UCSD-AML1 (cell line): ENCODE results near the gene KYAT1.
"Not testable (repeated sequence)": the region's sequence is repeated elsewhere in the genome, so short reads cannot be mapped to it uniquely, and the experiment has no call there.

ENCODE experiments used
- DNase-seq: peaks from one replicate; lab custom pipeline; 2025; ENCODE audit not compliant: unreplicated experiment; lab: John Stamatoyannopoulos, UW

Gene KYAT1

DNA sequence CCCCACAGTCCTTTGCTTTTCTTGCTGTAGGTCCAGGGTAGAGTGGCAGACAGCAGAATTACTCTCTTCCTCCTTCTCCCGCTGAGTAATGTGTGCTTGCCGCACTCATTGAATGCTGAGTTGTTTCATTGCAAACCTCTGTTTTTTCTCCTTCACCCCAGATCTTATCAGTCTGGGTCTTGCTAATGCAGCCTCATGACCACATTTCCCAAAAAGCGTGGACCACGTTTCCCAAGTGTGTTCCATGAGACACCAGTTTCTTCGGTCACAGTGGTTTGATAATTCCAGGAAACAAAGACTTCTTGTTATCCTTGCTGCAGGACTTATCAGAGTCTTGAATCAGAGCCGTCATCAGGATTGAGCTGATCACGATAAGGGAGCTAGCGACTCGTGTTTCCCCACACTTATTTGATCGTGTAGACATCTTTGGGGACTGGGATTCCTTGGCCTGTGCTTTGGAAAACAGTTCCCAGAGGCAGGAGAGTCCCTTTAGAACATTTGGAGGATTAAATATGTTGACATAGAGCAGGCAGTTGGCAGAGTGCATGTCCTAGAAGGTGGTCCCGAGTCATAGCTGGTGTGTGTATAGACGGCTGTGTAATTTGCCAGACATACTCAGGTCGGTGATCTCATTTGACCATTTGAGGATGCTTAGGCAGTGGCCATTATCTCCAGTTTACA lies 4.6 kb upstream of the KYAT1 start:
- peak; percentile 18 for DNase-seq

DNA sequence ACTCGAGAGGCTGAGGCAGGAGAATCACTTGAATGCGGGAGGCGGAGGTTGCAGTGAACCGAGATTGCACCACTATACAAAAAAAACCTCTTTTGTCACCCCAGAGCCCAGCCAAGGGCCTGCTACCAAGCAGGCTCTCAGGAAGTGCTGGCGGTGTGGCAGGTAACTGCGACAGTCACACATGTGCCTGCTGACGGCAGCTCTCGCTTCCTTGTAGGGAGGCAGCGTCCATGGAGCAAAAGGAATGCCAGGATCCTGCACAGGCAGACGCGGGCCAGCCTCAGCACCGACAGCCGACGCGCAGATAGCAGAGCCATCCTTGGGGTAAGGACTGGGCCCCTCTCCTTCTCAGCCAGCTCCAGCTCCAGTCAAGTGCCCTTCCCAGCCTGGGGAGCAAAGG lies 4.0 kb upstream of the KYAT1 start:
- DNase-seq: no peak

DNA sequence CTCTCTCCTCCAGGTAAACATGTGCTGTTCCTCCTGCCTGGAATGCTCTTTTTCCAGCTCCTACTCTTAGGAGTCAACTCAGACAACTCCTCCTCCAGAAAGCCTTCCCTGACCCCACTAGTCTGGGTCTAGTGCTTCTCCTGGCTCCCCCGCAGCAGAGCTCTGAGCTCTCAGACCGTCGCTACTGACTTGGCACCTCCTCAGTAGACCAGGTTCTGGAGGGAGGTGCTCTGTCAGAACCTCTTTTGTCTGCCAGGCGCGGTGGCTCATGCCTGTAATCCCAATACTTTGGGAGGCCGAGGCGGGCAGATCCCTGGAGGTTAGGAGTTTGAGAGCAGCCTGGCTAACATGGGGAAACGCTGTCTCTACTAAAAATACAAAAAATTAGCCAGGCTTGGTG lies 3.6 kb upstream of the KYAT1 start:
- no peak for DNase-seq

DNA sequence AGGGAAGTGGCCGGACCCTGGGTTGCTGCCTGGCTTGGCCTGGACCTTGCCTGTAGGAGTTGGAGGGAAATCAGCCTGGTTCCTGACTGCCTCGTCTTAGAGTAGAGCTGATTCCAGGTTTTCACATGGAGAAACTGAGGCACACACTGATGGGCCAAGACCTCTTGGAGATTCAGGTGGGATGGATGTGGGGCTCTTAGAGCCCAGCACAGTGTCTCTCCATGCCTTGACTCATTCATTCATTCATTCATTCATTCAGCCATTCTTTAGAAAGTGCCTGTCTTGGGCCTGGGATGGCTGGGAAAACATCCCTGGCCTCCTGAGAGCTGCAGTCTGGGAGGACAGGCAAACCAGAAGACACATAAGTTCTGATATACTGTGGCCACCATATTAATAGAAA lies 2.4 kb upstream of the KYAT1 start:
- DNase-seq: no peak

DNA sequence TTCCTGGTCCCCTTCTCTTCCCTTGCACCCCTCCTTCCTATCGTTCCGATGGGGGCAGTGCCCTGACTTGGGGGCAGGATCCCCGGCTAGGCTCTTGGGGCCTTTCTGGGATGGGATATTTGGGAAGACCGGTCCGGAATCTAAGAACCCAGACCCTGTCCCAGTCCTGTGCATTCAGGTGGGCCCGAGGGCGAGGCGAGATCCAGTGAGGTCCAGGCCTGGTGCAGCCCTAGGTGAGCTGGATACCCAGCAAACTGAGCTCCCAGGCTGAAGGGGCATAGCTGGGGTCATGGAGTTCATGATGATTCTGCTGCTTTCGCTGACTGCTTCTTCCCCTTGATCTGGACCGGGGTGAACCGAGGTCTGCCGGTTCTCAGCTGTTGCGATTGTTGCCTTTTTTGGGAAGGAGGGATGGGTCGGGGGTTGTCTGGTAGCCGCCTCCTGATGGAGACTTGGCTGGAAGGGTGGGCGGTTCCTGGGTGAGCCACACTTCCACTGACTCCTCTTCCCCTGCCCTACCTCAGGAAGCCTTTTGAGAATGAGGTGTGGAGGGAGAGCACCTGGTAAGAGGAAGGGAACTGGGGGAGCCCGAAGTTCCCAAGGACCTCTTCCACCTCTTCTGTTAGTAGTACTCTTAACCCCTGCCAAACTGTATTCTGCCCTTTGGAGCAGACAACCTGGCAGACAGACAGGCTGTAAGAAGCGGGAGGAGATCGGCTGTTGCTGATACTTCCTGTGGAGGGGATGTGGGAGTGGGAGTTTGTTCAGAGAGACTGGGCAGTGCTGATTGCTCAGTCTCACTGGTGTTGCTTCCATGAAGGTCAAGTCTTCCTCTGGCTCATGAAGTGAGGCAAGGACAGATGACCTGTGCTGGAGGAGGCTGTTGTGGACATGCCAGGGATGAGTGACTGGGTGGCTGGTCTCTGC lies 1.2 kb upstream of the KYAT1 start:
- peak; percentile 40 for DNase-seq

GRCh38 chr9:128877852-128878251 lies 3.9 kb downstream of the KYAT1 start:
- peak; percentile 20 for DNase-seq

- DNase-seq: not testable (repeated sequence)
These were observed 10.8 kb downstream of the KYAT1 start for GRCh38 chr9:128870941-128871265.

- no peak for DNase-seq
These were observed 11.4 kb downstream of the KYAT1 start for GRCh38 chr9:128870128-128870940.

GRCh38 chr9:128863647-128864046 lies 18.1 kb downstream of the KYAT1 start:
- peak; percentile 80 for DNase-seq

DNA sequence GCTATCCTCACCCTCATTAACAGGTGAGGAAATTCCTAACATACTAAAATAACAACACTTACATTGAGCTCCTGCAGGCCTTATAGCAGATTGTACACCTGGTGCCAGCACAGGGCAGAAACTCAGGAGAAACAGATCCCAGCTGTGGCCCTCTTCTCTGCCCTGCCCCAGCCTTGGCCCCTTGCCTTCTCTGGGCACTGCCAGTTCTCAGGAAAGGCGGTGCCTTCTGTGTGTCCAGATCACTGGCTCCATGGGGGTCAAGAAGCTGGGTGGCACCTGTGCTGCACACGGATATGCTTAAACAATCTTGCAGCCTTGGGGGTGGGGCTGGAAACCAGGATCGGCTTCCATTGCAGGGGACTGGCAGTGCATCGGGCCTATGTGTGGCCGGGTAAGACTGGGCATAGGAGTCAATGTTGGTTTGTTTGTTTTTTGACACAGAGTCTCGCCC lies 19.3 kb downstream of the KYAT1 start:
- DNase-seq: no peak

- DNase-seq: no peak
These were observed 20.2 kb downstream of the KYAT1 start for GRCh38 chr9:128861501-128861900.

DNA sequence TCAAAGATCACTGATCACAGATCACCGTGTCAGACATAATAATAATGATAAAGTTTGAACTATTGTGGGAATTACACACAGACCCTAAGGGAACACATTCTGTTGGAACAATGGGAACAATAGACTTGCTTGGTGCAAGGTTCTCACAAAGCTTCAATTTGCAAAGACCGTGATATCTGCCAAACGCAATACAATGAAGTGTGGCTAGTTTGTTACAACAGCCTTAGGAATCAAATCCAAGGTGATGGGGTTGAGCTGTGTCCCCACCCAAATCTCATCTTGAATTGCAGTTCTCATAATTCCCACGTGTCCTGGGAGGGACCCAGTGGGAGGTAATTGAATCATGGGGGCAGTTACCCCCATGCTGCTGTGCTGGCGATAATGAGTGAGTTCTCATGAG lies 20.8 kb downstream of the KYAT1 start:
- no peak for DNase-seq

GRCh38 chr9:128858476-128858875 lies 23.3 kb downstream of the KYAT1 start:
- DNase-seq: not testable (repeated sequence)

DNA sequence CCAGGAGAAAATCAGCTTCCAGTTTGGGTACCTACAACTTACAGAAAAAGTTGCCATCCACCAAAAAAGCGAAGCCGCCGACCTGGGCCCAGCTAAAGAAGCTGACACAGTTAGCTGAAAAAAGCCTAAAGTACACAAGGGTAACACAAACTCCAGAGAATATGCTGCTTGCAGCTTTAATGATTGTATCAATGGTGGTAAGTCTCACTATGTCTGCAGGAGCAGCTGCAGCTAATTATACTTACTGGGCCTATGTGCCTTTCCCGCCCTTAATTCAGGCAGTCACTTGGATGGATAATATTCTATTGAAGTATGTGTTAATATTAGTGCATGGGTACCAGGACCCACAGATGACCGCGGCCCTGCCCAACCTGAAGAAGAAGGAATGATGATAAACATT lies 27.3 kb downstream of the KYAT1 start:
- not testable (repeated sequence) for DNase-seq

GRCh38 chr9:128852646-128853045 lies 29.1 kb downstream of the KYAT1 start:
- not testable (repeated sequence) for DNase-seq

- DNase-seq: not testable (repeated sequence)
These were observed 29.8 kb downstream of the KYAT1 start for GRCh38 chr9:128851779-128852600.

DNA sequence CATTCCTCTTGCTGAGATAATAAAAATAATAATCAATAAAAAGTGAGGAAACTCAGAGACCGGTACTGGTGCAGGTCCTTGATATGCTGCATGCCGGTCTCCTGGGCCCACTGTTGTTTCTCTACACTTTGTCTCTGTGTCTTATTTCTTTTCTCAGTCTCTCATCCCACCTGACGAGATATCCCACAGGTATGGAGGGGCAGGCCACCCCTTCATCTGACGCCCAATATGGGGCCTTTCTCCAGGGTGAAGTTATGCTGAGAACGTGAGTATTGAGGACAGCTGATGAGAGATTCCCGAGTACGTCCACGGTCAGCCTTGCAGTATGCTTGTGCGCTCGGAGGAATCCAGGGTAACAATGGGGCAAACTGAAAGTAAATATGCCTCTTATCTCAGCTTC lies 30.7 kb downstream of the KYAT1 start:
- not testable (repeated sequence) for DNase-seq

GRCh38 chr9:128847803-128848202 lies 33.9 kb downstream of the KYAT1 start:
- no peak for DNase-seq

GRCh38 chr9:128846680-128847030 lies 35.1 kb downstream of the KYAT1 start:
- DNase-seq: no peak

DNA sequence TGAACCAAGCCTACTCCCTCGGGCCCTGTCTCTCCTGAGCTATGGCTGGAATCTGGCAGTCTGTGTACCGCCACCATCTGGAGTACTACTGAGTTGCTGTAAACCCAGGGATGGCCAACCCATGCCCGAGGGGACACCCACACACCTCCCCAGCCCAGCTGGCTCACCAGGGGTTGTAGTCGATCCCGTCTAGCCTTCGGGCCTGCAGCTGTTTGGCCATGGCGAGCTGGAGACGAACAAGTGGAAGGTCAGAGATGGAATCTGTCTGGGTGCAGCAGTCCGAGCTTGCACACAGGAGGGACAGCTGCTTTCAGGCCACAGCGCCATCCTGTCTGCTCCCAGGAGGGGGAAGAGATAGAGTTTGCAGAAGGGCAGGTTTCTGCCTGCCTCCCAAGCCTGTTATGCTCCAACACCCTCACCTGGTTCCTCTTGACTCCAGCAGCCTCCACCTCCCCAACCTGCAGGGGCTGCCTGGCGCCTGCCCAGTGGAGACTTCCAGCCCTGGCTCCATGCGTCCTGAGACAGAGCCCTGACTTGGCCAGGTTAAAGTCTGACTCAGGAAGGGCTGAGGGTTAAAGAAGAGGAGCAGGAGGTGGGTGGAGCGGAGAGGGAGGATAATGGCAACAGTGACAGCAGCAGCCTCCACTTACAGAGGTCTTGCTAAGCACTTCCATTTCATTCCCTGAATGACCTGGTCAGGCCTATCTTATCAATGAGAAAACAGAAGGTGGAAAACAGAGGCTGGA lies 36.4 kb downstream of the KYAT1 start:
- DNase-seq: no peak
